ENCODE data around the gene FOXO1.

The FOXO1 gene

DNA sequence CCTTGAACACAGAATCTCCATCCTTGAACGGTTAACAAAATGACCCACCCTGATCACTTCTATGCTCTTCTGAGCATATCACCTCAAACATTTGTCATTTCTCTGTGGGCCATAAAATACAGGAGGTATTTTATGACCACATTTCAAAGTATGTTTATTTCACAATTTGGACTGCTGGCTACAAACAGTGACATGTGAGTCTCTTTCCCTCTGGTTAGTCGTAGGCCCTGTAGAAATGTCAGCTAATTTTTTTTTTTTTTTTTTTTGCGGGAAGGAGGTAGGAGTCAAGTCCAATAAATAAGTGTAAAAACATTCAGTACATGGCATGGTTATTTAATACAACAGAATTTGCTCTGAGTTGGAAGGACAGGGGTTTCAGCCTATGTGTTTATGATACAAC, 70.7 kb downstream of the FOXO1 start:
- no peak for TF ChIP-seq YY1 (IDR thresholded peaks at IDR 0.05; ENCODE audit: insufficient read depth, insufficient read length)
- TF ChIP-seq SUZ12 (IDR thresholded peaks at IDR 0.05; ENCODE audit: extremely low read depth, insufficient read depth, insufficient read length): no peak
- TF ChIP-seq ZNF274 (IDR thresholded peaks at IDR 0.05; ENCODE audit: low read depth, low read length): no peak
- H3K36me3 ChIP-seq (ENCODE audit: insufficient read depth, insufficient read length, low read length): no peaks in the 10 kb centered on the region
- H3K4me1 ChIP-seq (ENCODE audit: insufficient read depth, insufficient read length): no peaks in the 10 kb centered on the region
- no peaks in the 10 kb centered on the region for H3K9me3 ChIP-seq (ENCODE audit: insufficient read depth, low read length)
- no peak for DNase-seq (ENCODE audit: low read depth, low spot score)
- no peak overlapping the region for H3K4me3 ChIP-seq (ENCODE audit: insufficient read length, low read depth)
- no peaks in the 10 kb centered on the region for H3K27me3 ChIP-seq (ENCODE audit: insufficient read depth, insufficient read length)
- no peak overlapping the region for H3K9ac ChIP-seq (ENCODE audit: insufficient read length, low read depth)

DNA sequence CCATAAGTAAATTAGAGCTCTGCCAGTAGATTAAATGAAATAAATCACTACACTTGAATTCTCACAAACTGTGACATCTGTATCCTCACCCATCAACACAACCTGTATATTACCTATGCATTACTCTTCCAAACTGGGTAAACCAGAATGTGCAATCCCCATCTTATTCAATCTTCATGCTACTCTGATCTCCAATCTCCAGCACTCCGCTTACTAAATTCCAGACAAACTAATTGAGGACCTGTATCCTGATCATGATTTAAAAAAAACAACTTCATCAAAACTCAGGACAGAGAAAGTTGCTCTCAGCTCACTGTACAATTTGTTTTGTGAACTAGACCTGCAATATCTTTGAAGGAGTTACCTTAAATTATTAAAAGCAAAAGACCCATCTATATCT, 74.4 kb downstream of the FOXO1 start:
- Histone ChIP-seq H3K36me3 (ENCODE audit: insufficient read depth, insufficient read length, low read length) (no peaks in the 10 kb centered on the region), H3K27me3 (ENCODE audit: insufficient read depth, insufficient read length) (no peaks in the 10 kb centered on the region), H3K9ac (ENCODE audit: insufficient read length, low read depth) (no peak overlapping the region), H3K9me3 (ENCODE audit: insufficient read depth, low read length) (no peaks in the 10 kb centered on the region), H3K4me3 (ENCODE audit: insufficient read length, low read depth) (no peak overlapping the region), H3K4me1 (ENCODE audit: insufficient read depth, insufficient read length) (no peaks in the 10 kb centered on the region)
- DNase-seq (ENCODE audit: low read depth, low spot score): no peak
- TF ChIP-seq ZNF274 (IDR thresholded peaks at IDR 0.05; ENCODE audit: low read depth, low read length): no peak
- TF ChIP-seq SUZ12 (IDR thresholded peaks at IDR 0.05; ENCODE audit: extremely low read depth, insufficient read depth, insufficient read length): no peak
- no peak for TF ChIP-seq YY1 (IDR thresholded peaks at IDR 0.05; ENCODE audit: insufficient read depth, insufficient read length)

DNA sequence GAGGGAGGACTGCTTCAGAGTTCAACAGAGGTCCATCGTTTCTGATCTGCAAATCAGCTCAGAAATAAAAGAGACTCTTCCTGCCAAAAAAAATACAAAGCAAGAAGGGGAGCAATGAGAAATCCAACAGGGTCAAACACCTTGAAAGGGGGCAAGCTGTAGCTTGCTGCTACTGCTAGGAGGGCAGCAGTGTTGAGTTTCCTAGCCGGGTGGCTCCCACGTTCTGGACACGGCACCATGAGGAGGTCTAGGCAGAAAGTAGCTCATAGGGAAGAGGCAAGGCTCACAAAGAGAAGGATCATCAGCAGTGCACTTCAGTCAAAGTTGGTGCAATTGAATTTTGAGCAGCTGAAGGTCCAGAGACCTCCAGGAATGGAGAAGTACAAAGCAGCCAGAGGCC, 75.3 kb downstream of the FOXO1 start:
- DNase-seq (ENCODE audit: low read depth, low spot score): no peak

DNA sequence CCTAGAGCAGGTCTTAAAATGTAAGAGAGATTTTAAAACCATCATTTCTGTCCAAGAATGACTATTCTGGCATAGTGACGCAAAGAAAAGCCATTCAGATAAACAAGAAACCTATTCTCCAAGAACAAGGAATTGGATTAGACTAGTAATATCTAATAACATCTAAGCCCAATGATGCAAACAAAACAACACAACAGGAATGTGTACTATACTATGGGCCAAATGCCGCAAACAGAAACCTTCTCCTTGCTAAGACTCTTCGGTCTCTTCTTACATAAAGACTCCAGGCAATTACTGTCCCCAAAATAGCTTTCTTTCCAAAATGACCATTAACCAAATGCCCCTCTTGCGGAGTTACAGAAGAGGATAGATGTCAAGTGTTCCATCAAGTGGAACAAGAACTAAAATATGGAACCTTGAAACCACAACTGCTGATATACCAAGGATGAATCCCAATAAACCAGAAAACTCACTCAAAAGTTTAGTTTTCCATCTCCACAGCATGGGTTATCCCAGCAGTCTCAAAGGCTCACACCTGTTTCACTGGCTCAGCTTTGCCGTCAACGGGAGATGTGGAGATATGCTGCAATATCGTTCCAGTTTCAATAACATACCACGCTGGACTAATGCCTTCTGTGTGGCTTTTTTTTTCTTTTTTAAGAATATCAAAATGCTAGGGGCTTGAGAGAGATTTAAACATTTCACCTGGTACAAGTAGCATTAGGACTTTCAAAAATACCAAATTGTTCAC, 76.2 kb downstream of the FOXO1 start:
- H3K9ac ChIP-seq (ENCODE audit: insufficient read length, low read depth): no peak overlapping the region
- no peaks in the 10 kb centered on the region for H3K4me1 ChIP-seq (ENCODE audit: insufficient read depth, insufficient read length)
- no peaks in the 10 kb centered on the region for H3K27me3 ChIP-seq (ENCODE audit: insufficient read depth, insufficient read length)
- H3K4me3 ChIP-seq (ENCODE audit: insufficient read length, low read depth): no peak overlapping the region
- no peaks in the 10 kb centered on the region for H3K9me3 ChIP-seq (ENCODE audit: insufficient read depth, low read length)
- no peaks in the 10 kb centered on the region for H3K36me3 ChIP-seq (ENCODE audit: insufficient read depth, insufficient read length, low read length)
- no peak for DNase-seq (ENCODE audit: low read depth, low spot score)
- no peak for TF ChIP-seq YY1 (IDR thresholded peaks at IDR 0.05; ENCODE audit: insufficient read depth, insufficient read length)
- TF ChIP-seq ZNF274 (IDR thresholded peaks at IDR 0.05; ENCODE audit: low read depth, low read length): no peak
- TF ChIP-seq SUZ12 (IDR thresholded peaks at IDR 0.05; ENCODE audit: extremely low read depth, insufficient read depth, insufficient read length): no peak

More for the DNA sequence above, 75.3 kb downstream of the FOXO1 start:
- Histone ChIP-seq H3K36me3 (ENCODE audit: insufficient read depth, insufficient read length, low read length) (no peaks in the 10 kb centered on the region), H3K4me3 (ENCODE audit: insufficient read length, low read depth) (no peak overlapping the region), H3K9ac (ENCODE audit: insufficient read length, low read depth) (no peak overlapping the region), H3K27me3 (ENCODE audit: insufficient read depth, insufficient read length) (no peaks in the 10 kb centered on the region), H3K4me1 (ENCODE audit: insufficient read depth, insufficient read length) (no peaks in the 10 kb centered on the region), H3K9me3 (ENCODE audit: insufficient read depth, low read length) (no peaks in the 10 kb centered on the region)
- no peak for TF ChIP-seq SUZ12 (IDR thresholded peaks at IDR 0.05; ENCODE audit: extremely low read depth, insufficient read depth, insufficient read length)

DNA sequence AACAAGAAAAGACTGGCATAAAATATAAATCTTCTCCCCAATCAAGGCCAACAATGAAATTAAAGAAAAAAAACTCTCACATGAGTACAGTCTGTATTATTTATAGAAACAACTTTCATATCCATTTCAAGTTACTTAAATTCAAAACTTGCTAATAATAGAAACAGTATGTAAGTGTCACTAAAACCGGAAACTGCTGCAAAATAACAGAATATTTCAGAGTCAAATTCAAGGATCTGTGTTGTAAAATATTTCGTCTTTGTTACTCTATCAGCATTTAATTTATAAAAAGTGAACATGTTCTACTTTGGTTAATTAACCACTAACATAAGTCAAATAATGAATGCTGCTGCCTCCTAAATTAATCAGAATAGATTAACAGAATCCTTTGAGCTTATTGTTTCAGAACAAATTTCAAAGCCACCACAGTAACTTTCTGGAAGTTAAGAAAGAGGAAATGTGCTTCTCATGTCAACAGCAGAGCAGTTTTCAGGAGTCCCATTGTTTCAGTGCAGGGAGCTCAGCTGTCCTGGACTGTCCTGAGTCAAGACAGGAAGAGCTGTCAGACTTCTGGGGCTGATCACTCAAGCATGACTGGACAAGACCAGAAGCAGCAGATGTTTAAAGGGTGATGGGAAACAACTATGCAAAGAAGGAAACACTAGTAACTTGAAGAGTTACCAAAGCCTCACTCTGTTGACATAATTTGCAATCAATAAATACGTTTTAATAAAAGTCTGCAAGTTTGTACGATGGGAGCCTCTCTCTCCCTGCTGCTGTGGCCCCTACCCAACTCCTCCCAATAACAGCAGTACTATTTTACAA, 76.9 kb downstream of the FOXO1 start:
- H3K4me1 ChIP-seq (ENCODE audit: insufficient read depth, insufficient read length): no peaks in the 10 kb centered on the region
- no peak for DNase-seq (ENCODE audit: low read depth, low spot score)

DNA sequence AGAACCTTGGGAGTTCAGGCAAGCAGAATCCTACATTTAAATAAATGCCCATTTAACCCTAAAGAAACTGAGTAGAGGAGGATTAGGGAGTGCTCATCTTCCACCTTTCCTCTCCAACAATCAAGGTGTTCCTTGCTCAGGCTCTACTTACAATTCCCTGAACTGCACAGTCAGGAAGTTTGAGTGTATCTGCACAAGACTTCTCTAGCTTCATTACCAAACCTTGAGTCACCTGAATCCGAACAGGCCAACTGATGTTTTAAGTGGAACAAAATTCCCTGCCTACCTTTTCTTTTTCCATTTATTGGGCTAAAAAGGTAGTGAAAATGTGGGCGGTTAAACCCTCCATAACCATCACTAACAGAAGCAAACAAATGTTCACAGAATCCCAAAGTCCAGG, 78.3 kb downstream of the FOXO1 start:
- DNase-seq (ENCODE audit: low read depth, low spot score): no peak
- Histone ChIP-seq H3K9me3 (ENCODE audit: insufficient read depth, low read length) (peaks cover 9% of the 10 kb centered on the region; the same call in 1 of the 2 replicates), H3K36me3 (ENCODE audit: insufficient read depth, insufficient read length, low read length) (no peaks in the 10 kb centered on the region), H3K4me1 (ENCODE audit: insufficient read depth, insufficient read length) (no peaks in the 10 kb centered on the region), H3K4me3 (ENCODE audit: insufficient read length, low read depth) (no peak overlapping the region), H3K9ac (ENCODE audit: insufficient read length, low read depth) (no peak overlapping the region), H3K27me3 (ENCODE audit: insufficient read depth, insufficient read length) (no peaks in the 10 kb centered on the region)
- TF ChIP-seq YY1 (IDR thresholded peaks at IDR 0.05; ENCODE audit: insufficient read depth, insufficient read length): no peak
- no peak for TF ChIP-seq SUZ12 (IDR thresholded peaks at IDR 0.05; ENCODE audit: extremely low read depth, insufficient read depth, insufficient read length)
- no peak for TF ChIP-seq ZNF274 (IDR thresholded peaks at IDR 0.05; ENCODE audit: low read depth, low read length)

More for the DNA sequence above, 76.9 kb downstream of the FOXO1 start:
- H3K36me3 ChIP-seq (ENCODE audit: insufficient read depth, insufficient read length, low read length): no peaks in the 10 kb centered on the region
- H3K4me3 ChIP-seq (ENCODE audit: insufficient read length, low read depth): no peak overlapping the region
- H3K27me3 ChIP-seq (ENCODE audit: insufficient read depth, insufficient read length): no peaks in the 10 kb centered on the region
- no peak for TF ChIP-seq ZNF274 (IDR thresholded peaks at IDR 0.05; ENCODE audit: low read depth, low read length)
- no peak for TF ChIP-seq SUZ12 (IDR thresholded peaks at IDR 0.05; ENCODE audit: extremely low read depth, insufficient read depth, insufficient read length)
- H3K9ac ChIP-seq (ENCODE audit: insufficient read length, low read depth): no peak overlapping the region
- H3K9me3 ChIP-seq (ENCODE audit: insufficient read depth, low read length): no peaks in the 10 kb centered on the region

DNA sequence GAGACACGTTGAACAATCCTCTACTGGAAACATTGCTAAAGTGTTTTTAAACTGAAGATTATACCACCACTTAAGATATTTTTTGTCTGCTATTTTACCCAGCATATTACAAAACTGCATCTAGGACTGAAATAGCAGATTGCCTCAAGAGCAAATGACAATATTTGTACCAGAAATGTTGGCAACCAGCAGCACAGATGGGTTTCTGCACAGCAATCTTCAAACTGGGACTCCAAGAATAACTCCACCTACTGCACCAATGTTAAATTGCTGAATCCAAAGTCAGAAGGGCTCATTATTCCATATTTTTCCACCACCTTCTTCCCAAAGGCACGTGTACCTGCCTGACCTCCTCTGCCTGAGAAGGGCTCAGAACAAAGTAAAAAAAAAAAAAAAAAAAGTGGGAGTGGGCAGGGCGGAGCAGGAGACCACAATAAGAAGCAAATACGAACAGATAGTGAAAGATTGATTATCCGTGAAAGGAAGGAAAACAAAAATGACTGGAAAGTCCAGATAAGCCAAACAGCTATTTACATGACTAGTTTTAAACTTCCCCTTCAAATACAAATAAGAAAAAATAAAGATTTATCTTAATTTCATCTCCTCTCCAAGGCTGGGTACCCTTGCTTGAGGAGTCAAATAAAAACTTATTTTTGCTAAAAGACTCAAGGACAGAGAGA, 79.4 kb downstream of the FOXO1 start:
- H3K9ac ChIP-seq (ENCODE audit: insufficient read length, low read depth): no peak overlapping the region
- H3K4me1 ChIP-seq (ENCODE audit: insufficient read depth, insufficient read length): no peaks in the 10 kb centered on the region
- no peak overlapping the region for H3K4me3 ChIP-seq (ENCODE audit: insufficient read length, low read depth)
- H3K9me3 ChIP-seq (ENCODE audit: insufficient read depth, low read length): peaks cover 12% of the 10 kb centered on the region; the same call in 1 of the 2 replicates
- no peak for DNase-seq (ENCODE audit: low read depth, low spot score)
- no peaks in the 10 kb centered on the region for H3K27me3 ChIP-seq (ENCODE audit: insufficient read depth, insufficient read length)
- TF ChIP-seq ZNF274 (IDR thresholded peaks at IDR 0.05; ENCODE audit: low read depth, low read length) (no peak), YY1 (IDR thresholded peaks at IDR 0.05; ENCODE audit: insufficient read depth, insufficient read length) (no peak), SUZ12 (IDR thresholded peaks at IDR 0.05; ENCODE audit: extremely low read depth, insufficient read depth, insufficient read length) (no peak)
- no peaks in the 10 kb centered on the region for H3K36me3 ChIP-seq (ENCODE audit: insufficient read depth, insufficient read length, low read length)
